ENCODE data around the gene RFC2.

Gene RFC2

GRCh38 chr7:74182453-74183090 lies 71.6 kb downstream of the RFC2 start:
- TF ChIP-seq, protein P1, sequence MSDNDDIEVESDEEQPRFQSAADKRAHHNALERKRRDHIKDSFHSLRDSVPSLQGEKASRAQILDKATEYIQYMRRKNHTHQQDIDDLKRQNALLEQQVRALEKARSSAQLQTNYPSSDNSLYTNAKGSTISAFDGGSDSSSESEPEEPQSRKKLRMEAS (IDR thresholded peaks at IDR 0.05), result no peak
- no peak for TF ChIP-seq FOXM1 (IDR thresholded peaks at IDR 0.05; ENCODE audit: borderline replicate concordance, low read depth)
- TF ChIP-seq TAF1 (IDR thresholded peaks at IDR 0.05; ENCODE audit: low read depth), result no peak
- TF ChIP-seq, protein P2, sequence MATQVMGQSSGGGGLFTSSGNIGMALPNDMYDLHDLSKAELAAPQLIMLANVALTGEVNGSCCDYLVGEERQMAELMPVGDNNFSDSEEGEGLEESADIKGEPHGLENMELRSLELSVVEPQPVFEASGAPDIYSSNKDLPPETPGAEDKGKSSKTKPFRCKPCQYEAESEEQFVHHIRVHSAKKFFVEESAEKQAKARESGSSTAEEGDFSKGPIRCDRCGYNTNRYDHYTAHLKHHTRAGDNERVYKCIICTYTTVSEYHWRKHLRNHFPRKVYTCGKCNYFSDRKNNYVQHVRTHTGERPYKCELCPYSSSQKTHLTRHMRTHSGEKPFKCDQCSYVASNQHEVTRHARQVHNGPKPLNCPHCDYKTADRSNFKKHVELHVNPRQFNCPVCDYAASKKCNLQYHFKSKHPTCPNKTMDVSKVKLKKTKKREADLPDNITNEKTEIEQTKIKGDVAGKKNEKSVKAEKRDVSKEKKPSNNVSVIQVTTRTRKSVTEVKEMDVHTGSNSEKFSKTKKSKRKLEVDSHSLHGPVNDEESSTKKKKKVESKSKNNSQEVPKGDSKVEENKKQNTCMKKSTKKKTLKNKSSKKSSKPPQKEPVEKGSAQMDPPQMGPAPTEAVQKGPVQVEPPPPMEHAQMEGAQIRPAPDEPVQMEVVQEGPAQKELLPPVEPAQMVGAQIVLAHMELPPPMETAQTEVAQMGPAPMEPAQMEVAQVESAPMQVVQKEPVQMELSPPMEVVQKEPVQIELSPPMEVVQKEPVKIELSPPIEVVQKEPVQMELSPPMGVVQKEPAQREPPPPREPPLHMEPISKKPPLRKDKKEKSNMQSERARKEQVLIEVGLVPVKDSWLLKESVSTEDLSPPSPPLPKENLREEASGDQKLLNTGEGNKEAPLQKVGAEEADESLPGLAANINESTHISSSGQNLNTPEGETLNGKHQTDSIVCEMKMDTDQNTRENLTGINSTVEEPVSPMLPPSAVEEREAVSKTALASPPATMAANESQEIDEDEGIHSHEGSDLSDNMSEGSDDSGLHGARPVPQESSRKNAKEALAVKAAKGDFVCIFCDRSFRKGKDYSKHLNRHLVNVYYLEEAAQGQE (IDR thresholded peaks at IDR 0.05; ENCODE audit: low read depth), result no peak
- peak; percentile 54; the same call in 1 of the 2 replicates for TF ChIP-seq CEBPB (IDR thresholded peaks at IDR 0.05)
- TF ChIP-seq USF1 (IDR thresholded peaks at IDR 0.05), result no peak
- no peak for TF ChIP-seq YY1 (IDR thresholded peaks at IDR 0.05; ENCODE audit: low read depth)
- TF ChIP-seq EP300 (IDR thresholded peaks at IDR 0.05; ENCODE audit: borderline replicate concordance), result no peak
- TF ChIP-seq ZBTB7A (IDR thresholded peaks at IDR 0.05; ENCODE audit: low read depth), result no peak

- TF ChIP-seq TCF12 (IDR thresholded peaks at IDR 0.05; ENCODE audit: low read depth) (no peak), CREB1 (IDR thresholded peaks at IDR 0.05; ENCODE audit: low read depth) (no peak), USF1 (IDR thresholded peaks at IDR 0.05) (no peak), RAD21 (IDR thresholded peaks at IDR 0.05; ENCODE audit: low read depth) (no peak), NFIC (IDR thresholded peaks at IDR 0.05) (no peak), FOXM1 (IDR thresholded peaks at IDR 0.05; ENCODE audit: borderline replicate concordance, low read depth) (no peak), TAF1 (IDR thresholded peaks at IDR 0.05; ENCODE audit: low read depth) (no peak), ZBTB7A (IDR thresholded peaks at IDR 0.05; ENCODE audit: low read depth) (no peak), CEBPB (IDR thresholded peaks at IDR 0.05) (no peak), EGR1 (IDR thresholded peaks at IDR 0.05) (no peak), EP300 (IDR thresholded peaks at IDR 0.05; ENCODE audit: borderline replicate concordance) (no peak), TEAD4 (IDR thresholded peaks at IDR 0.05) (no peak), YY1 (IDR thresholded peaks at IDR 0.05; ENCODE audit: low read depth) (no peak)
- TF ChIP-seq, protein P1 (IDR thresholded peaks at IDR 0.05), result no peak
- TF ChIP-seq, protein P2 (IDR thresholded peaks at IDR 0.05; ENCODE audit: low read depth), result no peak
Observed at GRCh38 chr7:74181821-74182220, 72.4 kb downstream of the RFC2 start.
